ENCODE measurements around the gene ZXDC. TPM values are rescaled to one million over a fixed set of nuclear protein-coding genes. Genes with fewer than 3 reads are reported as not detected.

ZXDC gene
- total and polyA plus RNA-seq, 2 experiments from 2014 or later, result 6.1 to 19.2 TPM

- peaks cover 26% of the 10 kb centered on the region for H3K79me2 ChIP-seq (ENCODE audit: insufficient read depth)
- H3K4me1 ChIP-seq (ENCODE audit: insufficient read depth), result no peaks in the 10 kb centered on the region
- 89 to 100% methylated on average over 1 of the region's 1 CpG for WGBS, 2 experiments (ENCODE audit: low coverage in 1 of 2, low lambda C conversion rate in 2 of 2, missing lambda C conversion rate in 2 of 2)
- H3K27ac ChIP-seq, result no peak overlapping the region
- in situ Hi-C loops (cut with MboI), result no loop called here
- no peak for DNase-seq
- no peaks in the 10 kb centered on the region for H3K9me3 ChIP-seq (ENCODE audit: low read depth)
- no peaks in the 10 kb centered on the region for H3K27me3 ChIP-seq (replicated peaks; ENCODE audit: insufficient read depth)
- no peak overlapping the region for H3K9ac ChIP-seq
- H3F3A ChIP-seq (ENCODE audit: insufficient read depth), result no peaks in the 10 kb centered on the region
- H4K20me1 ChIP-seq (ENCODE audit: insufficient read depth), result no peaks in the 10 kb centered on the region
- H3K36me3 ChIP-seq (ENCODE audit: low read depth), result peaks cover 14% of the 10 kb centered on the region; the same call in 1 of the 2 replicates
- TF ChIP-seq EZH2phosphoT487 (IDR thresholded peaks at IDR 0.05; ENCODE audit: insufficient read depth, low read depth) (no peak), EZH2 (IDR thresholded peaks at IDR 0.05; ENCODE audit: insufficient read depth, poor library complexity, severe bottlenecking) (no peak)
- H3K4me3 ChIP-seq, result no peak overlapping the region
- H2AFZ ChIP-seq, result no peak overlapping the region
- no peaks in the 10 kb centered on the region for H3K9me2 ChIP-seq (ENCODE audit: insufficient read depth)
- no peak overlapping the region for H3K4me2 ChIP-seq (ENCODE audit: unreplicated experiment)
Observed at GRCh38 chr3:126454025-126454424, 21.7 kb downstream of the ZXDC start.

GRCh38 chr3:126452213-126452612, 23.5 kb downstream of the ZXDC start:
- in situ Hi-C loops (cut with MboI), result no loop called here
- H3K9me2 ChIP-seq (ENCODE audit: insufficient read depth), result no peaks in the 10 kb centered on the region
- TF ChIP-seq EZH2 (IDR thresholded peaks at IDR 0.05; ENCODE audit: insufficient read depth, poor library complexity, severe bottlenecking) (no peak), EZH2phosphoT487 (IDR thresholded peaks at IDR 0.05; ENCODE audit: insufficient read depth, low read depth) (no peak)
- DNase-seq, result no peak
- H3K4me1 ChIP-seq (ENCODE audit: insufficient read depth), result no peaks in the 10 kb centered on the region
- no peak overlapping the region for H2AFZ ChIP-seq
- H3K4me2 ChIP-seq (ENCODE audit: unreplicated experiment), result no peak overlapping the region
- H3K9ac ChIP-seq, result no peak overlapping the region
- peaks cover 9% of the 10 kb centered on the region; the same call in 1 of the 2 replicates for H3K36me3 ChIP-seq (ENCODE audit: low read depth)
- no peak overlapping the region for H3K27ac ChIP-seq
- H3K79me2 ChIP-seq (ENCODE audit: insufficient read depth), result peaks cover 11% of the 10 kb centered on the region; the same call in 1 of the 2 replicates
- WGBS, 2 experiments (ENCODE audit: low coverage in 1 of 2, low lambda C conversion rate in 2 of 2, missing lambda C conversion rate in 2 of 2), result 82 to 84% methylated on average over 9 of the region's 9 CpGs
- H4K20me1 ChIP-seq (ENCODE audit: insufficient read depth), result no peaks in the 10 kb centered on the region
- H3K27me3 ChIP-seq (replicated peaks; ENCODE audit: insufficient read depth), result no peaks in the 10 kb centered on the region
- H3F3A ChIP-seq (ENCODE audit: insufficient read depth), result no peaks in the 10 kb centered on the region
- H3K9me3 ChIP-seq (ENCODE audit: low read depth), result no peaks in the 10 kb centered on the region
- no peak overlapping the region for H3K4me3 ChIP-seq

- TF ChIP-seq EZH2phosphoT487 (IDR thresholded peaks at IDR 0.05; ENCODE audit: insufficient read depth, low read depth) (no peak), EZH2 (IDR thresholded peaks at IDR 0.05; ENCODE audit: insufficient read depth, poor library complexity, severe bottlenecking) (no peak)
- Histone ChIP-seq H3K4me3 (no peak overlapping the region), H3K79me2 (ENCODE audit: insufficient read depth) (peaks cover 11% of the 10 kb centered on the region; the same call in 1 of the 2 replicates), H4K20me1 (ENCODE audit: insufficient read depth) (no peaks in the 10 kb centered on the region), H3K27me3 (replicated peaks; ENCODE audit: insufficient read depth) (no peaks in the 10 kb centered on the region), H2AFZ (no peak overlapping the region), H3K9me2 (ENCODE audit: insufficient read depth) (no peaks in the 10 kb centered on the region), H3K9ac (no peak overlapping the region), H3K36me3 (ENCODE audit: low read depth) (peaks cover 9% of the 10 kb centered on the region; the same call in 1 of the 2 replicates), H3K4me2 (ENCODE audit: unreplicated experiment) (no peak overlapping the region), H3F3A (ENCODE audit: insufficient read depth) (no peaks in the 10 kb centered on the region), H3K4me1 (ENCODE audit: insufficient read depth) (no peaks in the 10 kb centered on the region), H3K9me3 (ENCODE audit: low read depth) (no peaks in the 10 kb centered on the region), H3K27ac (no peak overlapping the region)
- in situ Hi-C loops (cut with MboI), result no loop called here
- WGBS, 2 experiments (ENCODE audit: low coverage in 1 of 2, low lambda C conversion rate in 2 of 2, missing lambda C conversion rate in 2 of 2), result 80 to 82% methylated on average over 12 of the region's 12 CpGs
- DNase-seq, result no peak
Observed at GRCh38 chr3:126451511-126451910, 24.2 kb downstream of the ZXDC start.

DNA sequence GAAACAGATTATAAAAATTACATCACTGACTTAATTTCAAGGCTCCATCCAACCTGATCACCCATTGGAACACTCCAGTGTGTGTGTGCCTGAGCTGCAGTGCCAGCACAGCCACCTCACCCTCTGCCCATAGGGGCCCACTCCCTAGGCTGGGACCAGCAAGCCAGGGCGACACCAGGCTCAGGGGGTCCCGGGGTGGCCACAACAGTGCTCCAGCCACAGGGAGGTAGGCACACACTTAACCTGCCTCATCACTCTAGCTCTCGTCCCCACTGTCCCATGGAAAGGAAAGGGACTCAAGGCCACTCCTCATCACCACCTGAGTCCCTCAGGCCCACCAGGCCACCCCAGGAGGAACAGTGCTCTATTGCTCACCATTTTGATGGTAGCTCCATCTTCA, 24.9 kb downstream of the ZXDC start:
- Histone ChIP-seq H3K4me2 (ENCODE audit: unreplicated experiment) (no peak overlapping the region), H3K4me1 (ENCODE audit: insufficient read depth) (no peaks in the 10 kb centered on the region), H3K4me3 (no peak overlapping the region), H3K36me3 (ENCODE audit: low read depth) (peaks cover 9% of the 10 kb centered on the region; the same call in 1 of the 2 replicates), H3K79me2 (ENCODE audit: insufficient read depth) (peaks cover 11% of the 10 kb centered on the region; the same call in 1 of the 2 replicates), H3K9me2 (ENCODE audit: insufficient read depth) (no peaks in the 10 kb centered on the region), H3F3A (ENCODE audit: insufficient read depth) (no peaks in the 10 kb centered on the region), H3K9ac (no peak overlapping the region), H3K27me3 (replicated peaks; ENCODE audit: insufficient read depth) (no peaks in the 10 kb centered on the region), H4K20me1 (ENCODE audit: insufficient read depth) (no peaks in the 10 kb centered on the region), H2AFZ (no peak overlapping the region), H3K27ac (no peak overlapping the region), H3K9me3 (ENCODE audit: low read depth) (no peaks in the 10 kb centered on the region)
- WGBS, 2 experiments (ENCODE audit: low coverage in 1 of 2, low lambda C conversion rate in 2 of 2, missing lambda C conversion rate in 2 of 2), result 91 to 100% methylated on average over 3 of the region's 3 CpGs
- DNase-seq, result no peak
- in situ Hi-C loops (cut with MboI), result no loop called here
- TF ChIP-seq EZH2 (IDR thresholded peaks at IDR 0.05; ENCODE audit: insufficient read depth, poor library complexity, severe bottlenecking) (no peak), EZH2phosphoT487 (IDR thresholded peaks at IDR 0.05; ENCODE audit: insufficient read depth, low read depth) (no peak)
